Measurements from ENCODE around the gene RORC.

DNA sequence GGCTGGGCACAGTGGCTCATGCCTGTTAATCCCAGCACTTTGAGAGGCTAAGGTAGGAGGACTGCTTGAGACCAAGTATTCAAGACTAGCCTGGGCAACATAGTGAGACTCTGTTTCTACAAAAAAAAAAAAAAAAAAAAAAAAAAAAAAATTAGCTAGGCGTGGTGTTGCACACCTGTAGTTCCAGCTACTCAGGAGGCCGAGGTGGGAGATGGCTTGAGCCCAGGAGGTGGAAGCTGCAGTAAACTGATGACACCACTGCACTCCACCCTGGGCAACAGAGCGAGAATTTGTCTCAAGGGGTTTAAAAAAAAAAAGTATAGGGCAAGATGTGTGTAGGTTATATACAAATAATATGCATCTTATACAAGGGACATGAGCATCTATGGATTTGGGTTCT is 43.9 kb downstream of the RORC start:
- TF ChIP-seq, protein P1, sequence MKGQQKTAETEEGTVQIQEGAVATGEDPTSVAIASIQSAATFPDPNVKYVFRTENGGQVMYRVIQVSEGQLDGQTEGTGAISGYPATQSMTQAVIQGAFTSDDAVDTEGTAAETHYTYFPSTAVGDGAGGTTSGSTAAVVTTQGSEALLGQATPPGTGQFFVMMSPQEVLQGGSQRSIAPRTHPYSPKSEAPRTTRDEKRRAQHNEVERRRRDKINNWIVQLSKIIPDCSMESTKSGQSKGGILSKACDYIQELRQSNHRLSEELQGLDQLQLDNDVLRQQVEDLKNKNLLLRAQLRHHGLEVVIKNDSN (IDR thresholded peaks at IDR 0.05; ENCODE audit: borderline replicate concordance, low read depth): no peak
- TF ChIP-seq, protein P2, sequence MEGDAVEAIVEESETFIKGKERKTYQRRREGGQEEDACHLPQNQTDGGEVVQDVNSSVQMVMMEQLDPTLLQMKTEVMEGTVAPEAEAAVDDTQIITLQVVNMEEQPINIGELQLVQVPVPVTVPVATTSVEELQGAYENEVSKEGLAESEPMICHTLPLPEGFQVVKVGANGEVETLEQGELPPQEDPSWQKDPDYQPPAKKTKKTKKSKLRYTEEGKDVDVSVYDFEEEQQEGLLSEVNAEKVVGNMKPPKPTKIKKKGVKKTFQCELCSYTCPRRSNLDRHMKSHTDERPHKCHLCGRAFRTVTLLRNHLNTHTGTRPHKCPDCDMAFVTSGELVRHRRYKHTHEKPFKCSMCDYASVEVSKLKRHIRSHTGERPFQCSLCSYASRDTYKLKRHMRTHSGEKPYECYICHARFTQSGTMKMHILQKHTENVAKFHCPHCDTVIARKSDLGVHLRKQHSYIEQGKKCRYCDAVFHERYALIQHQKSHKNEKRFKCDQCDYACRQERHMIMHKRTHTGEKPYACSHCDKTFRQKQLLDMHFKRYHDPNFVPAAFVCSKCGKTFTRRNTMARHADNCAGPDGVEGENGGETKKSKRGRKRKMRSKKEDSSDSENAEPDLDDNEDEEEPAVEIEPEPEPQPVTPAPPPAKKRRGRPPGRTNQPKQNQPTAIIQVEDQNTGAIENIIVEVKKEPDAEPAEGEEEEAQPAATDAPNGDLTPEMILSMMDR (IDR thresholded peaks at IDR 0.05): no peak
- no peak for TF ChIP-seq EP300 (IDR thresholded peaks at IDR 0.05; ENCODE audit: borderline replicate concordance in 1 of 2, low read depth in 1 of 2, low read length in 1 of 2)
- no peak for TF ChIP-seq EZH2phosphoT487 (IDR thresholded peaks at IDR 0.05; ENCODE audit: borderline replicate concordance, low read depth)

Data from SK-N-SH (cell line).